GM12892 (cell line): ENCODE results near the gene USO1.

Experiments used
- POLR2A ChIP-seq: IDR thresholded peaks from 2 replicates; pipeline ENCODE4 v1.6.1; 2011; ENCODE audit warnings: low read depth, low read length, control low read depth
- POLR2AphosphoS5 ChIP-seq: IDR thresholded peaks from 2 replicates; pipeline ENCODE4 v1.6.1; 2011; ENCODE audit warnings: low read depth, low read length, control low read depth

DNA sequence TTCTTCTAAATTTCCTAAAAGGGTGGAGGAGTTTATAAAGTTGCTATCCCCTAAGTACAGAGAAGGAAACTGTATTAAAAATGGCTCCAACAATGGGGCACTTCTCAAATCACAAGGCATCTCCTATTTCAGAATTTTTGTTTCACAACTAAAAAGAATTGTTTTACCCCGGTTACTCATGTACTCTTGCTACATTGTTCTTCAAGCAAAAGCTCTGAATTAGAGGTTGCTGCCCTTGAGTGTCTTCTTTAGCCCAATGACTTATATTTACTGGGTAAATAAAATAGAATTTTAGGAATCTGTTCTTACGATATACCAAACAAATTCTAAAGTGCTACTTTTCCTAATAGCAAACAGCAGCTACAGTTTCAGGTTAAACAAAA lies 110.4 kb downstream of the USO1 start:
- TF ChIP-seq POLR2AphosphoS5 = no peak
- no peak for TF ChIP-seq POLR2A
